Measurements from ENCODE around the gene AMOTL2.

The AMOTL2 gene

DNA sequence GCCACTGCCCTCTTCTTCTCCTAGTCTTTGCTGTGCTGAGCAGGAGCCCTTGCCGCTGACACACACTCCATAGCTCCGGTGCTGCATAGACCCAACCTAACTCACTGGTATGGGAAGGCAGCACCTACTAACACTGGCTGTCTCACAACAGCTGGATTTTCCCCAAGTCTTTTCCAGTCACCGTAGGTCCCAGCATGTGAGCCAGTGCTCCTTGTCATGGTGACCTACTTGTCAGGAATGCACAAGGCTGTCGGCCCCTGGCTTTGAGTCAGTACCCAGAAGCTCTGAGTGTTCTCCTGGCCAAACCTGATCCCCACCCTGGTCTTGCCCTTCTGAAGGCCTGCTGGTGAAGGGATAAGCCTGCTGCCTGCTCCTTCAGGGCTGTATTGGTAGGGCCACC, 25.7 kb downstream of the AMOTL2 start:
- TF ChIP-seq TAF1 (IDR thresholded peaks at IDR 0.05; ENCODE audit: borderline replicate concordance, insufficient read depth, low read length) (no peak), SIN3A (IDR thresholded peaks at IDR 0.05; ENCODE audit: borderline replicate concordance, insufficient read depth, low read length) (no peak), FOXP2 (optimal IDR thresholded peaks at IDR 0.05; ENCODE audit: borderline replicate concordance, extremely low read depth, extremely low read length, insufficient read depth) (no peak), POLR2AphosphoS5 (IDR thresholded peaks at IDR 0.05; ENCODE audit: low read depth, low read length) (no peak)
- TF ChIP-seq, protein P1, sequence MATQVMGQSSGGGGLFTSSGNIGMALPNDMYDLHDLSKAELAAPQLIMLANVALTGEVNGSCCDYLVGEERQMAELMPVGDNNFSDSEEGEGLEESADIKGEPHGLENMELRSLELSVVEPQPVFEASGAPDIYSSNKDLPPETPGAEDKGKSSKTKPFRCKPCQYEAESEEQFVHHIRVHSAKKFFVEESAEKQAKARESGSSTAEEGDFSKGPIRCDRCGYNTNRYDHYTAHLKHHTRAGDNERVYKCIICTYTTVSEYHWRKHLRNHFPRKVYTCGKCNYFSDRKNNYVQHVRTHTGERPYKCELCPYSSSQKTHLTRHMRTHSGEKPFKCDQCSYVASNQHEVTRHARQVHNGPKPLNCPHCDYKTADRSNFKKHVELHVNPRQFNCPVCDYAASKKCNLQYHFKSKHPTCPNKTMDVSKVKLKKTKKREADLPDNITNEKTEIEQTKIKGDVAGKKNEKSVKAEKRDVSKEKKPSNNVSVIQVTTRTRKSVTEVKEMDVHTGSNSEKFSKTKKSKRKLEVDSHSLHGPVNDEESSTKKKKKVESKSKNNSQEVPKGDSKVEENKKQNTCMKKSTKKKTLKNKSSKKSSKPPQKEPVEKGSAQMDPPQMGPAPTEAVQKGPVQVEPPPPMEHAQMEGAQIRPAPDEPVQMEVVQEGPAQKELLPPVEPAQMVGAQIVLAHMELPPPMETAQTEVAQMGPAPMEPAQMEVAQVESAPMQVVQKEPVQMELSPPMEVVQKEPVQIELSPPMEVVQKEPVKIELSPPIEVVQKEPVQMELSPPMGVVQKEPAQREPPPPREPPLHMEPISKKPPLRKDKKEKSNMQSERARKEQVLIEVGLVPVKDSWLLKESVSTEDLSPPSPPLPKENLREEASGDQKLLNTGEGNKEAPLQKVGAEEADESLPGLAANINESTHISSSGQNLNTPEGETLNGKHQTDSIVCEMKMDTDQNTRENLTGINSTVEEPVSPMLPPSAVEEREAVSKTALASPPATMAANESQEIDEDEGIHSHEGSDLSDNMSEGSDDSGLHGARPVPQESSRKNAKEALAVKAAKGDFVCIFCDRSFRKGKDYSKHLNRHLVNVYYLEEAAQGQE (IDR thresholded peaks at IDR 0.05; ENCODE audit: insufficient read depth in 1 of 2, low read depth in 2 of 2, low read length in 2 of 2): no peak

DNA sequence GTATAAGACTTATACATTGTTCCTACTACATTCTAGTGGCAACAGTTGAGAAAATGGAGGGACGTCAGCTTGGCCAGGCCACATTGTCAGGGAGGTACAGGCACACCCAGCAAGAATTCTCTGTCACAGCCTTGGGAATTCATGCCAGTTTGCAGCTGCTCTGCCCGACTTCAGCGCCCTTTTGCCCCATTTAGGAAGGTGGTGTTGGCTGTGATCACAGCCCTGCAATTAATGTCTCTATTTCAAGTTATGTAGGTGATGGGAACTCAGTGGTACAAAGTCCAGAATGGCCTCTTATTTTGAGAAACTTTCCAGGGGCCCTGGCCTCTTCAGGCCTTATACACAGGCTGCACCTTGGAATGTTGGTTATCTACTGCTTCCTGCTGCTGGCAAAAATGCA, 26.7 kb downstream of the AMOTL2 start:
- TF ChIP-seq, protein P1 (IDR thresholded peaks at IDR 0.05; ENCODE audit: insufficient read depth in 1 of 2, low read depth in 2 of 2, low read length in 2 of 2): no peak
- TF ChIP-seq POLR2AphosphoS5 (IDR thresholded peaks at IDR 0.05; ENCODE audit: low read depth, low read length): no peak
- no peak for TF ChIP-seq FOXP2 (optimal IDR thresholded peaks at IDR 0.05; ENCODE audit: borderline replicate concordance, extremely low read depth, extremely low read length, insufficient read depth)
- TF ChIP-seq TAF1 (IDR thresholded peaks at IDR 0.05; ENCODE audit: borderline replicate concordance, insufficient read depth, low read length): no peak
- no peak for TF ChIP-seq SIN3A (IDR thresholded peaks at IDR 0.05; ENCODE audit: borderline replicate concordance, insufficient read depth, low read length)

DNA sequence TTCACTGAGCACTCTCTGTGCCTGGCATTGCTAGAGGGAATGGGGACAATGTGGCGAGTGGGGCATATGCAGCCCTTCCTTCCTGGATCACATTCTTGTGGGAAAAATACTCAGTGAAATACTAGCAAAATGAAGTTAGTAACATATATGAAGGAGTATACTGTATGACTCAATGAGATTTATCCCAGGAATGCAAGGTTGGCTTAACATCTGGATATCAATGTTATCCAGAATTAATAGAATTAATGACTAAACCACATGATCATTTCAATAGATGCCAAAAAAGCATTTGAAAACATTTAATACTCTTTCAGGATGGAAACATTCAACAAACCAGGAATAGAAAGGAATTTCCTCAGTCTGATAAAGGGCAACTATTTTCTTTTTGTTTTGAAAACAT, 27.5 kb downstream of the AMOTL2 start:
- no peak for TF ChIP-seq SIN3A (IDR thresholded peaks at IDR 0.05; ENCODE audit: borderline replicate concordance, insufficient read depth, low read length)
- TF ChIP-seq, protein P1 (IDR thresholded peaks at IDR 0.05; ENCODE audit: insufficient read depth in 1 of 2, low read depth in 2 of 2, low read length in 2 of 2): no peak
- no peak for TF ChIP-seq FOXP2 (optimal IDR thresholded peaks at IDR 0.05; ENCODE audit: borderline replicate concordance, extremely low read depth, extremely low read length, insufficient read depth)
- no peak for TF ChIP-seq POLR2AphosphoS5 (IDR thresholded peaks at IDR 0.05; ENCODE audit: low read depth, low read length)
- no peak for TF ChIP-seq TAF1 (IDR thresholded peaks at IDR 0.05; ENCODE audit: borderline replicate concordance, insufficient read depth, low read length)

DNA sequence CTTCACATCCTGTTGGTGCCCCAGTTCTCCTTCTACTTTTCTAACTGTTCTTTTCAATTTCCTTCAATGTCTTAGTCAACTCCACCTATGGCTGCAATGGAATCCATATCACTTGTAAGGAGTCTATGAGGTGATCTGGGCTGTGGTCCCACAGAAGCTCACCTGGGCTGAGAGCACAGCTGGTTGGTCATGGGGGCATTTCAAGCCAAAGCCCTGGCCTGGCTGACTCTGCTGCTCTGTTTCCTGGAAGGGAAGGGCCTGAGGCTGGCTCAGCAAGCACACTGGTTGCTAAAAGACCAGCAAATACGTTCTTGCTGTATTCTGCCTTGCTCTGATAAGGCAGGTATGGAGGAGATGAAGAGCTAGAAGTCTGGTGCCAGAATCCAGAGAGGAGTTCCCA, 29.0 kb downstream of the AMOTL2 start:
- TF ChIP-seq, protein P1 (IDR thresholded peaks at IDR 0.05; ENCODE audit: insufficient read depth in 1 of 2, low read depth in 2 of 2, low read length in 2 of 2): no peak
- TF ChIP-seq SIN3A (IDR thresholded peaks at IDR 0.05; ENCODE audit: borderline replicate concordance, insufficient read depth, low read length) (no peak), TAF1 (IDR thresholded peaks at IDR 0.05; ENCODE audit: borderline replicate concordance, insufficient read depth, low read length) (no peak), FOXP2 (optimal IDR thresholded peaks at IDR 0.05; ENCODE audit: borderline replicate concordance, extremely low read depth, extremely low read length, insufficient read depth) (no peak), POLR2AphosphoS5 (IDR thresholded peaks at IDR 0.05; ENCODE audit: low read depth, low read length) (no peak)

DNA sequence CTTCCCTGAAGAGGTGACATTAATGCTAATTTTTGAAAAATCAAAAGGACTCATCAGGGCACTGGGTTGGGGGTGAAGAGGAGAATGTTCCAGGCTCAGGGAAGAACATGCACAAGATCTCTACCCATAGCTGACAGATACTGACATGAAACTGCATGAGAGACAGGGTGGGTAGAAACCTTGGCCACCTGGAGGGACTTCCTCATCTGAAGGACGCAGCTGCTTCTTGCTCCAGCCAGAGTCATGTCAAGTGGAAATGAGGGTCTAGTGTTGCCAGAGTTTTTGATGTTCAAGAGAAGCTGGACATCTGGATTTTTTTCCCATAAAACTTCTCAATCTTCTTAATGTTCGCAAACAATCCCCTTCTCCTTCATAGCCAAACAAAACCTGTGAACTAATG, 29.7 kb downstream of the AMOTL2 start:
- TF ChIP-seq TAF1 (IDR thresholded peaks at IDR 0.05; ENCODE audit: borderline replicate concordance, insufficient read depth, low read length) (no peak), FOXP2 (optimal IDR thresholded peaks at IDR 0.05; ENCODE audit: borderline replicate concordance, extremely low read depth, extremely low read length, insufficient read depth) (no peak), SIN3A (IDR thresholded peaks at IDR 0.05; ENCODE audit: borderline replicate concordance, insufficient read depth, low read length) (no peak), POLR2AphosphoS5 (IDR thresholded peaks at IDR 0.05; ENCODE audit: low read depth, low read length) (no peak)
- TF ChIP-seq, protein P1 (IDR thresholded peaks at IDR 0.05; ENCODE audit: insufficient read depth in 1 of 2, low read depth in 2 of 2, low read length in 2 of 2): no peak

All from PFSK-1 (cell line).